Spinal cord (tissue), 4 donors: ENCODE results near the gene MVD. TPM values are rescaled to one million over a fixed set of nuclear protein-coding genes. Genes with fewer than 3 reads are reported as not detected.

Source experiments
- polyA plus RNA-seq, 2 donors: library from polyadenylated mRNA; unstranded; fragments of 120-200 nt; gene quantifications; one replicate each; pipeline ENCODE4 v1.2.1, GENCODE V29; 2013; ENCODE audit not compliant: insufficient read length in 2 of 2
- total RNA-seq, 2 donors: library from RNA; depleted of rRNA in 1 of 2; stranded (reverse); fragments of 120-200 nt in 1 of 2; fragments of >200 nt in 1 of 2; gene quantifications; one replicate each; pipeline versions ENCODE4 v1.2.3 to v1.2.4, GENCODE V29; 2013 to 2014

Gene MVD
- total and polyA plus RNA-seq, 4 donors = 39.5 to 157 (median 102) TPM

Other genes starting within 250 kb of the MVD start
- 1 to 10 TPM in 1 of 2 donors, under 1 TPM in 1; 0.59 to 4.3 TPM for gene ZFPM1, start 209.8 kb downstream of the MVD start, total RNA-seq
- 1 to 10 TPM; 7.1 to 8.7 TPM for gene ZFPM1, start 209.8 kb downstream of the MVD start, polyA plus RNA-seq
- 10 to 100 TPM in 1 of 2 donors, 1 to 10 TPM in 1; 9.1 to 13.7 TPM for gene ZC3H18, start 92.7 kb downstream of the MVD start, total RNA-seq
- 10 to 100 TPM; 43.4 to 46.4 TPM for gene ZC3H18, start 92.7 kb downstream of the MVD start, polyA plus RNA-seq
- gene IL17C, start 24.5 kb downstream of the MVD start, total RNA-seq = not detected
- gene IL17C, start 24.5 kb downstream of the MVD start, polyA plus RNA-seq = not detected
- 100 to 1,000 TPM in 1 of 2 donors, 10 to 100 TPM in 1; 58.5 to 147 TPM for gene CYBA, start 12.0 kb downstream of the MVD start, total RNA-seq
- 10 to 100 TPM; 64.6 to 69.6 TPM for gene CYBA, start 12.0 kb downstream of the MVD start, polyA plus RNA-seq
- gene SNAI3, start 23.4 kb upstream of the MVD start, total RNA-seq = under 1 TPM; 0.30 to 0.33 TPM
- 1 to 10 TPM; 2.2 TPM for gene SNAI3, start 23.4 kb upstream of the MVD start, polyA plus RNA-seq
- gene RNF166, start 43.3 kb upstream of the MVD start, total RNA-seq = 10 to 100 TPM in 1 of 2 donors, 1 to 10 TPM in 1; 7.8 to 19.9 TPM
- 10 to 100 TPM; 27.0 to 27.2 TPM for gene RNF166, start 43.3 kb upstream of the MVD start, polyA plus RNA-seq
- 10 to 100 TPM in 1 of 2 donors, 1 to 10 TPM in 1; 8.6 to 15.2 TPM for gene CTU2, start 43.4 kb upstream of the MVD start, total RNA-seq
- gene CTU2, start 43.4 kb upstream of the MVD start, polyA plus RNA-seq = 10 to 100 TPM; 24.9 to 25.8 TPM
- gene PIEZO1, start 122.1 kb upstream of the MVD start, total RNA-seq = 10 to 100 TPM; 34.7 to 54.8 TPM
- 10 to 100 TPM; 27.7 to 45.2 TPM for gene PIEZO1, start 122.1 kb upstream of the MVD start, polyA plus RNA-seq
- gene CDT1, start 140.7 kb upstream of the MVD start, total RNA-seq = 1 to 10 TPM; 3.6 to 4.4 TPM
- gene CDT1, start 140.7 kb upstream of the MVD start, polyA plus RNA-seq = 10 to 100 TPM; 11.3 to 13.9 TPM
- 100 to 1,000 TPM in 1 of 2 donors, 10 to 100 TPM in 1; 15.8 to 107 TPM for gene APRT, start 148.8 kb upstream of the MVD start, total RNA-seq
- 10 to 100 TPM; 61.4 to 71.3 TPM for gene APRT, start 148.8 kb upstream of the MVD start, polyA plus RNA-seq
- 10 to 100 TPM; 11.8 to 19.1 TPM for gene GALNS, start 193.9 kb upstream of the MVD start, total RNA-seq
- 10 to 100 TPM; 29.7 to 42.8 TPM for gene GALNS, start 193.9 kb upstream of the MVD start, polyA plus RNA-seq
- gene TRAPPC2L, start 194.0 kb upstream of the MVD start, total RNA-seq = 10 to 100 TPM; 36.3 to 73.4 TPM
- 100 to 1,000 TPM; 107 to 131 TPM for gene TRAPPC2L, start 194.0 kb upstream of the MVD start, polyA plus RNA-seq
- gene PABPN1L, start 203.6 kb upstream of the MVD start, total RNA-seq = not detected
- under 1 TPM; 0.41 to 0.66 TPM for gene PABPN1L, start 203.6 kb upstream of the MVD start, polyA plus RNA-seq